CD4-positive, alpha-beta T cell treated with Interleukin-17A for 4 hours (primary cell): ENCODE measurements around the gene ZNF320.
A peak's percentile ranks its signal among the peaks of the same experiment; 100 is the strongest.
"Not testable (repeated sequence)": the region's sequence is repeated elsewhere in the genome, so short reads cannot be mapped to it uniquely, and the experiment has no call there.

Experiments used
- DNase-seq: peaks from one replicate; pipeline ENCODE4 v3.0.0-alpha.2; 2020; ENCODE audit warnings: mixed read lengths

Gene ZNF320

DNA sequence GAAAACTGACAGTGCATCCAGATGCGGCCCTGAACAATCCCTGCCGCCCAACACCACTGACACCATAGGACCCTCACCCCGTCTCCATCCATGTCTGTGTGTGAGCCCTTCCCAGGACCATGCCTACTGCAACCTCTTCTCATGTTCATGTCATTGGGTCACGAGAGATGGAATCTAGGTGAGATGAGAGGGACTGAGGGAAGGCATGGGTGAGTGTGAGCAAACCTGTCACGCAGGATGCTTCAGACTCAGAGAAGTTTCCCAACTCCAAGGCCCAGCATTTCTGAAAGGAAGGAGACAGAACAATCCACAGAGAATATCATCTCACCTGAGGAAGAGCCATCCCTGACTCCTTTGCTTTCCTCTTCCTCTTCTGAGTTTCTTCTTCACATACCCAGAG, 20.1 kb upstream of the ZNF320 start:
- DNase-seq = no peak

DNA sequence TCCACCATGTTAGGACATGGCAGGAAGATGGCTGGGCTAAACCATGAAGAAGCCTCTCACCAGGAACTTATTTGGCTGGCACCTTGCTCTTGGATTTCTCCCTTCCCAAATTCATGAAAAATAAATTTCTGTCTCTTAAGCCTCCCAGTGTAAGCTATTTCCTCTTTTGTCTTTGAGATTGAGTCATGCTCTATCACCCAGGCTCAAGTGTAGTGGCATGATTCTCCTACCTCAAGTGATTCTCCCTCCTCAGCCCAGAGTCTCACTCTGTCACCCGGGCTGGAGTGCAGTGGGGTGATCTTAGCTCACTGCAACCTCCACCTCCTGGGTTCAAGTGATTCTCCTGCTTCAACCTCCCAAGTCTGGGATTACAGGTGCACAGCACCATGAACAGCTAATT, 13.2 kb upstream of the ZNF320 start:
- DNase-seq = no peak

DNA sequence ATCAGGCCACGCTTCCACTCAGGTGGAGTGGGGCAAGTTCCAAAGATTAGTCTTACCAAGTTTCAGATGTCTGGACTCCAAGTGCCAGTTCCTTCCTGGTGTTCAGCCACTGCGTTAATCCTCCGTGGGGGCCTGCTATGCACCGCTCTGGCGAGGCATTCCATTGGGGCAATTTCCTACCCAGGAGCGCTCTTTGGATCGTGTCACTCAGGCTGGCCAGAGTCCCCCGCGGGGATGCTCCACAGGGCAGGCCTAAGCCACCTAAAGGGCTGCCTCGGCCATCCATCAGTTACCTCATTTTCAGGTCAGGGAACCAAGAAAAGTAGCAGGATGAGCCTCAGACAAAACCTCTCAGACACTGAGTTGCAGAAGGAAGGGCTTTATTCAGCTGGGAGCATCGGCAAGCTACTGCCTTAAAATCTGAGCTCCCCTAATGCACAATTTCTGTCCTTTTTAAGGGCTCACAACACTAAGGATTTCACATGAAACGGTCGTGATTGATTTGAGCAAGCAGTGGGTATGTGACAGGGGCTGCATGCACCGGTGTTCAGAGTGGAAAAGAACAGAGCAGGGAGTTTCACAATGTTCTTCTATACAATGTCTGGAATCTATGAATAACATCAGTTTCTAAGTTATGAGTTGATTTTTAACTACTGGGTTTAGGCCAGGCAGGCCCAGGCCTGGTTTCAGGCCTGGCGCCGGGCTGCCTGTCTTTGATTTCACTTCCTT, 6.8 kb upstream of the ZNF320 start:
- DNase-seq = not testable (repeated sequence)

DNA sequence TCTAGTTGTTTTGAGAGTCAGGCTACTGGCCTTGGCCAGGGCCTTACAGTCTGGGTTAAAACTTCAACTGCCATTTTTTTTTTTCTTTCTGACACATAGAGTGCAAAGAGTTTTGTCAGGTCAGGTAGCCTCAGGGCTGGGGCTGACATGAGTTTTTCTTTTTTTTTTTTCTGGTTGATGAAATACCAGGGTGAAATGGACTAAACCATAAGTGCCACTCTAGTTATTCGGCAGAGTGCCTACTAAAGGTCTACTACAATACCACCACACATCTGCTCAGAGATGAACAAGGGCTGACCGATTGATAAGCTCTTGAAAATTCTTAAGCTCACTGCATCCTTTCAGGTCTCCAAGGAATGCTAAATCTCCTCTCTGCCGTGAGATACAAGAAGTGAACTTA, 4.4 kb upstream of the ZNF320 start:
- no peak for DNase-seq

DNA sequence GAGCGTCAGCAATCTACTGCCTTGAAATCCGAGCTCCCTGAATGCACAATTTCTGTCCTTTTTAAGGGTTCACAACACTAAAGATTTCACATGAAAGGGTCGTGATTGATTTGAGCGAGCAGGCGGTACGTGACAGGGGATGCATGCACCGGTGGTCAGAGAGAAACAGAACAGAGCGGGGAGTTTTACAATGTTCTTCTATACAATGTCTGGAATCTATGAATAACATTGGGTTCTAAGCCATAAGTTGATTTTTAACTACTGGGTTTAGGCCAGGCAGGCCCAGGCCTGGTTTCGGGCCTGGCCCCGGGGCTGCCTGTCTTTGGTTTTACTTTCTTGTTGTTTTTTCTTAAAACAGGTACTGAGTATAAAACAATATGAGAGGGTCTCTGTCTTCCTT, 1.2 kb upstream of the ZNF320 start:
- not testable (repeated sequence) for DNase-seq

DNA sequence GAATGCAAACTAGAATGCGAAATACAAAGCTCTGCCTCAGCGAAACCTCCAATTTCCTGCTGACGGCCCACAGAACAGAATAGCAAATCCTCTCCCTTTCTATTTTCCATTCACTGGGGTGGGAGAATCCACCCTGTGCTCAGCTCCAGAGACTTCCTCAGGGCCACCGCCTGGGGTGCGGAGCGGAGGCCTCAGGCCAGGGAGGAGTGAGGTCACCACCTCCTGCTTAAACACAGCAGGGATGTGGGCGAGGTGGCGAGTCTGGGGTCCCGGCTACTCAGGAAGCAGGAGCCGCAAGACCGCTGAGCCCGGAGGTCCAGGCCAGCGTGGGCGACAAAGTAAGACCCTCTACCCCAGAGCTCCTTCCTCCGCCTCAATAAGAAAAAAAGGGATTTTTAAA, 666 bp upstream of the ZNF320 start:
- DNase-seq = no peak

DNA sequence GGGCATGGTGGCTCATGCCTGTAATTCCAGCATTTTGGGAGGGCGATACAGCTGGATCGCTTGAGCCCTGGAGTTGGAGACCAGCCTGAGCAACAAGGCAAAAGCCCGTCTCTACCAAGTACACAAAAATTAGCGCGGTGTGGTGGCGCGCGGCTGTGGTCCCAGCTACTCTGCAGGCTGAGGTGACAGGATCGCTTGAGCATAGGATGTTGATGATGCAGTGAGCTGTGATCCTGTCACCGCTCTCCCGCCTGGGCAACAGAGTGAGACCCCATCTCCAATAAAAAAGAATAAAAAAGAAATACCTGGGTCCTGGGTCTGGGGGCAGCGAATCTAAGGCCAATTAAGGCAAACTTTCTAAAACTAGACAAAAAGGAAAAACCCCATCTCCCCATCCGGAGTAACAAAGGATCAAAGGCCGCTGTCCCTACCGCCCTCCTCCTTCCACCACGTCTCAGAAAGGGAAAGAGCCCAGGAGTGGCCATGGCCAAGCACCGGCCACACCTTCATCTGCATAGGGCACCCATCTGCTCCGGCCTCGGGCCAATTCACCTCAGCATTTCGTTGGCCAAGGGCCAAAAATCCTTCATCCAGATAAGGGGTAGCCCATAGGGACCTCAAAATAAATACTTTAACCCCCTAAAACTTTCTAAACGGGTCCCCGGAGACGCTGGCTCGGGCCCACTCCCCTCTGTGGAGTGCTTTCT, 851 bp downstream of the ZNF320 start:
- no peak for DNase-seq

DNA sequence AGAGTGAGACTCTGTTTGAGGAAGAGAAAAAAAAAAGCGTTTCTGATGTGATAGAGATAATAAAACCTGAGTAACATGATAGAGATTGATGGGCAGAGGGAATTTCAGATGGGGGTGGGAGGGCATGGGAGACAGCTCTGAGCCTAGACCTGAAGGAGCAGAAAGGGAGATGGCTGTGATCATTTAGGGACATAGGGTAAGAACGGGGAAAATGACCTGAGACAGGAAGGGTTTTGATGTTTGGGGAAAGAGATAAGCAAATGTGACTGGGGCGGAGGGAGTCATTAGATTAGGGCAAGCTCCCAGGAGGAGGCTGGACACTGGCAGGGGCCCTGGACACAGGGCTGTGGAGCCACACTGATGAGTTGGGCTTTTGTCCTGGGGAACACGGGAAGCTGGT, 6.1 kb downstream of the ZNF320 start:
- no peak for DNase-seq

DNA sequence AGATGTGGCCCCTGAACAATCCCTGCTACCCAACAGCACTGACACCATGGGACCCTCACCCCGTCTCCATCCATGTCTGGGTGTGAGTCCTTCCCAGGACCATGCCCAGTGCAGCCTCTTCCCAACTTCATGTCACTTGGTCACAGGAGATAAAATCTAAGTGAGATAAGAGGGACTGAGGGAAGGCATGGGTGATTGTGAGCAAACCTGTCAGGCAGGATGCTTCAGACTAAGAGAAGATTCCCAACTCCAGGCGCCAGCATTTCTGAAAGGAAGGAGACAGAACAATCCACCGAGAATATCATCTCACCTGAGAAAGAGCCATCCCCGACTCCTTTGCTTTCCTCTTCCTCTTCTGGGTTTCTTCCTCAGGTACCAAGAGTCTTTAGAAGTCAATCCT, 7.5 kb downstream of the ZNF320 start:
- no peak for DNase-seq

DNA sequence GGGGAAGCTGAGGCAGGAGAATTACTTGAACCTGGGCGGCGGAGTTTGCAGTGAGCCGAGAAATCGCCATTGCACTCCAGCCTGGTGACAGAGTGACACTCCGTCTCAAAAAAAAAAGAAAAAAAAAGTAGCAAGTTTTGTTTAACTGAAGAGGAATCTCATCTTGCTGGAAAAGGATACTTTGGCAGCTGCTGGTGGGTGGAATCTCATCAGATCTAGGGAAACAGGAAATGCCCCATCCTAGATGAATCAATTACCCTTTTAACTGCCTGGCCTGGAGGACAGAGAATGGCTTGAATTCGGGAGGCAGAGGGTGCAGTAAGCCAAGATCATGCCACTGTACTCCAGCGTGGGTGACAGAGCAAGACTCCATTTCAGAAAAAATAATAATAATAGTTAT, 8.4 kb downstream of the ZNF320 start:
- DNase-seq = no peak

DNA sequence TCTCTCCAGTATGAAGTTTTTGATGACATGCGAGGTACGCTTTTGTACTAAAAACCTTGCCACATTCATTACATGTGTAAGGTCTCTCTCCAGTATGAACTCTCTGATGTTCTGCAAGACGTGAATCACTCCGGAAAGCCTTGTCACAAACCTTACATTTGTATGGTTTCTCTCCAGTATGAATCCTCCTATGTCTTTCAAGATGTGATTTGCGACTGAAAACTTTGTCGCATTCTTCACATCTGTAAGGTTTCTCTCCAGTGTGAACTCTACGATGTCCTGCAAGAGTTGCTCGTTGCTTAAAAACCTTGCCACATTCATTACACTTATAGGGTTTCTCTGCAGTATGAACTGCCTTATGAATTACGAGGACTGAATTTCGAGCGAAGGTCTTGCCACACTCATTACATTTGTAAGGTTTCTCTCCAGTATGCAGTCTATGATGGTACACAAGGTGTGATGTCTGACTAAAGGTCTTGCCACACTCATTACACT, 16.5 kb downstream of the ZNF320 start:
- no peak for DNase-seq

DNA sequence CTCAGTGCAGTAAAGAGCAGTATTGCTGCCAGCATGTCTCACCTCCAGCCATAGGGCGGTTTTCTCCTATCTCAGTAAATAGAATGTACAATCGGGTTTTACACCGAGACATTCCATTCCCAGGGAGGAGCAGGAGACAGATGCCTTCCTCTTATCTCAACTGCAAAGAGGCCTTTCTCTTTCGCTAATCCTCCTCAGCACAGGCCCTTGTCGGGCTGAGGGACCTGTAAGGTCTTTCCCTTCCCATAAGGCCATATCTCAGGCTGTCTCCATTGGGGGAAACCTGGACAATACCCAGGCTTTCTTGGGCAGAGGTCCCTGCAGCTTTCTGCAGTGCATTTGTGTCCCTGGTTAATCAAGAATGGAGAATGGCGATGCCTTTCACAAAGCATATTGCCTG, 24.4 kb downstream of the ZNF320 start:
- not testable (repeated sequence) for DNase-seq

DNA sequence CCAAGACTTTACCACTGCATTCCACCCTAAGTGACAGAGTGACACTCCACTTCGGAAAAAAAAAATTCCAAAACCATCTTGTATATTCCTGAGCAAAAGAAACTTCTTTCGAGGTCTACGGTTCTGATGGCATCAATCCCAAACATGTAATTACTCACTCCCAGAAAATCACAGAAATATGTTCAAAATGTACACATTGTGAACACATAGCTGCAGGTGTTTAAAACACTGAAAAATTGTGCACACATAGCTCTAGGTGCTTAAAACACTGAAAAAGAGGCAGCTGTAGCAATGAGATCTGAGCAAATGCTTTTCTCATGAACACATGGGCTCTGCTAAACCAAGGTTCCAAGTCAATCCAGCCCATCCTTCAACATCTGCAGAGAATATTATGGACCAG, 26.0 kb downstream of the ZNF320 start:
- no peak for DNase-seq

DNA sequence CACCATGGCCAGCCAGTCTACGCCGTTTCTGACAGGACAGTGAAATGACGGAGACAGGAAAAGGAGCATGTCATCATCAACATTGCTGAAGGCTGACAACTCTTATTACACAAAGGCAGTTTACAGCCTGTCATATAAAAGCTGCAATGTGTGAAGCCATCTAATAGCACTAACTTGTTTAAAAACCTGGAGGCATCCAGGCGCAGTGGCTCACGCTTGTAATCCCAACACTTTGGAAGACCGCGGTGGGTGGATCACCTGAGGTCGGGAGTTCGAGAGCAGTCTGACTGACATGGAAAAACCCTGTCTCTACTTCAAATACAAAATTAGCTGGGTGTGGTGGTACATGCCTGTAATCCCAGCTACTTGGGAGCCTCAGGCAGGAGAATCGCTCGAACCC, 29.4 kb downstream of the ZNF320 start:
- DNase-seq = not testable (repeated sequence)

DNA sequence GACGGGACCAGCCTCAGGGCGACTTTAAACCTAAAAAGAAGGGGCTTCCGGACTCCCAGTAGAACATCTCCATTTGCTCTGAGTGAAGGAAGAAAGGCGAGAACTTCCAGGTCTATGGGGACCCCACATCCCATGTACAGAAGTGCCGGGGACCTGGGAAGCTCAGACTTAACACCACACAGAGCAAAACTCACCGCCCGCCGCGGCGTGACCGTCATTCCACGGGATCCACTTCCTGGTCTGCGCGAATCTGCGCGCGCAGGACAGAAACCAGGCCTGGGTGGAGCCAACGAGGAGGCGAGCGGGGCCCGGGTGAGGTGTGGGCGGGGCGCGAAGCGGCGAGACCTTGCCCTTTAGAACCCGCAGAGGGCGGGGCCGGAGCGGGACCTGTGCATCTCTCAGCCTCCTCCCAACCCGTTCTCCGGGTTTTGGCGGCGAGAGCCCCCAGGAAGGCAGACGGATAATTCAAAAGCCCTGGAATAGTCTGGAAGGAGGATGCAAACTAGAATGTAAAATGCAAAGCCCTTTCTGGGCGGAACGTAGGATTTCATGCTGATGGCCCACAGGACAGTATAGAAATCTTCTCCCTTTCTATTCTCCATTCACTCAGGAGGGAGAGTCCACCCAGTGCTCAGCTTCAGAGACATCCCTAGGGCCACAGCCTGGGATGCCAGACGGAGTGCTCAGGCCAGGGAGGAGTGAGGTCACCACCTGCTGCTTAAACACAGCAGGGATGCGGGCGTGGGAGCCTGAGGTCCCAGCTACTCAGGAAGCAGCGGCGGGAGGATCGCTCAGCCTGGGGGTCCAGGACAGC, 39.9 kb downstream of the ZNF320 start, which contains the start of gene ZNF468:
TSS of gene ZNF468 (minus strand) at position 242 of the 814 bp plus-strand sequence. CDS start 3,347 bp downstream, outside the sequence.
- DNase-seq = peak; percentile 75

DNA sequence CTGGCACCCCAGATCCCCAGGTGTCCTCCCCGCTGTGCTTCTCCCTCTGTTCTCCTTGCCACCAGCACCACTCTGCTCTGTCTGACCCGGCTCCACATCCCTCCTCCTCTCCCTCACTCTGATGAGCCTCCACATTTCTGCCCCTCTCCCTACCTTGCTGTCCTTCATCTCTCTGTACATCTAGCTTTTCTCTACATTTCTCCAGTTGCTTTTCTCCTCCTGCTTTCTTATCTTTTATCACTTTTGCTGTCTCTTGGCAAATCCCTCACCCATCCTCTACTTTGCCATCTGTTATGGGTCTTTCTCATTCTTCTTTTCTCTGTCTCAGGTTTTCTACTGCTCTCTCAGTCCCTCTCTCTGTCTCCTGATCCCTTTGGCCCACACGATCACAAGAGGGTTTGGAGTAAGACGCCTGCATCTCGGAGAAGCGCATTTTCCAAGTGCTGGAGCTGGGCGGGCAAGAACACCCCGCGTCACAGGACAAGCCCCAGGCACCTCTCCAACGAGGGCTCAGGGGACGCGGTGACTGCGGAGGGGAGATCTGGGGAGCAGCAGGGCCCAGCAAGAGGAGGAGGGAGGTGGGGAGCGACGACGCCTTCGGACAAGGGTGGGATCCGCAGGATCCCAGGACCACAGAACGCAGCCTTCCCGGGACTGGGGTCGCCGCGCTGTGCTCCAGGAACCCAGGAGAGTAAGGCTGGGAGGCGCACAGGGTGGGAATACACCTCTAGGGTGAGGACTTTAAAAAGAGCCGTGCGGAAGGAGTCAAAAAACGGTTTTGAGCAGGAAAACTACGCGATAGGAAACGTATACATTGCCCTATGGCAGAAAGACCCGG, 40.7 kb downstream of the ZNF320 start:
- not testable (repeated sequence) for DNase-seq
